Brain microvascular endothelial cell (primary cell): Measurements from ENCODE around the gene GNG13.

ENCODE experiments used
- DNase-seq: peaks from one replicate; pipeline ENCODE4 v3.0.0-alpha.2; 2020
- H3K27ac ChIP-seq: fragments of 250-450 bp; sonication (Bioruptor Pico); 2 replicates; pipeline ENCODE4 v1.5.1; 2020; ENCODE audit warnings: mild to moderate bottlenecking, moderate library complexity
- H3K27me3 ChIP-seq: fragments of 250-450 bp; sonication (Bioruptor Pico); replicated peaks from 2 replicates; pipeline ENCODE4 v1.5.1; 2020; ENCODE audit warnings: mild to moderate bottlenecking
- H3K36me3 ChIP-seq: fragments of 250-450 bp; sonication (Bioruptor Pico); replicated peaks from 2 replicates; pipeline ENCODE4 v1.5.1; 2020; ENCODE audit warnings: mild to moderate bottlenecking
- H3K4me3 ChIP-seq: 2 replicates; pipeline ENCODE4 v1.5.1; 2011; ENCODE audit warnings: low read depth, mild to moderate bottlenecking, control low read depth, low read length, moderate library complexity
- in situ Hi-C: cut with HindIII; loops from 2 replicates; pipeline ENCODE4 v1.10.0; 2017; ENCODE audit warnings: low sequenced_read_pairs, low pct_ligation_motif_present
- TF ChIP-seq, protein P1 (sequence below): IDR thresholded peaks from 2 replicates; pipeline ENCODE4 v1.5.1; 2011; ENCODE audit warnings: low read depth, mild to moderate bottlenecking, moderate library complexity, low read length, control low read depth, inconsistent platforms; ENCODE audit errors: missing control alignments

GNG13 gene

GRCh38 chr16:792221-792995 is 8.1 kb downstream of the GNG13 start:
- Histone ChIP-seq H3K27ac (no peak overlapping the region), H3K4me3 (no peak overlapping the region), H3K36me3 (peaks cover 2% of the 10 kb centered on the region), H3K27me3 (no peaks in the 10 kb centered on the region)
- no peak for DNase-seq
- in situ Hi-C loops: no loop called here
- TF ChIP-seq, protein P1, sequence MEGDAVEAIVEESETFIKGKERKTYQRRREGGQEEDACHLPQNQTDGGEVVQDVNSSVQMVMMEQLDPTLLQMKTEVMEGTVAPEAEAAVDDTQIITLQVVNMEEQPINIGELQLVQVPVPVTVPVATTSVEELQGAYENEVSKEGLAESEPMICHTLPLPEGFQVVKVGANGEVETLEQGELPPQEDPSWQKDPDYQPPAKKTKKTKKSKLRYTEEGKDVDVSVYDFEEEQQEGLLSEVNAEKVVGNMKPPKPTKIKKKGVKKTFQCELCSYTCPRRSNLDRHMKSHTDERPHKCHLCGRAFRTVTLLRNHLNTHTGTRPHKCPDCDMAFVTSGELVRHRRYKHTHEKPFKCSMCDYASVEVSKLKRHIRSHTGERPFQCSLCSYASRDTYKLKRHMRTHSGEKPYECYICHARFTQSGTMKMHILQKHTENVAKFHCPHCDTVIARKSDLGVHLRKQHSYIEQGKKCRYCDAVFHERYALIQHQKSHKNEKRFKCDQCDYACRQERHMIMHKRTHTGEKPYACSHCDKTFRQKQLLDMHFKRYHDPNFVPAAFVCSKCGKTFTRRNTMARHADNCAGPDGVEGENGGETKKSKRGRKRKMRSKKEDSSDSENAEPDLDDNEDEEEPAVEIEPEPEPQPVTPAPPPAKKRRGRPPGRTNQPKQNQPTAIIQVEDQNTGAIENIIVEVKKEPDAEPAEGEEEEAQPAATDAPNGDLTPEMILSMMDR: no peak

- TF ChIP-seq, protein P1: no peak
- Histone ChIP-seq H3K4me3 (no peak overlapping the region), H3K36me3 (peaks cover 7% of the 10 kb centered on the region), H3K27ac (no peak overlapping the region), H3K27me3 (no peaks in the 10 kb centered on the region)
- in situ Hi-C loops: no loop called here
- DNase-seq: no peak
Measured at GRCh38 chr16:791131-791530, 9.4 kb downstream of the GNG13 start.

DNA sequence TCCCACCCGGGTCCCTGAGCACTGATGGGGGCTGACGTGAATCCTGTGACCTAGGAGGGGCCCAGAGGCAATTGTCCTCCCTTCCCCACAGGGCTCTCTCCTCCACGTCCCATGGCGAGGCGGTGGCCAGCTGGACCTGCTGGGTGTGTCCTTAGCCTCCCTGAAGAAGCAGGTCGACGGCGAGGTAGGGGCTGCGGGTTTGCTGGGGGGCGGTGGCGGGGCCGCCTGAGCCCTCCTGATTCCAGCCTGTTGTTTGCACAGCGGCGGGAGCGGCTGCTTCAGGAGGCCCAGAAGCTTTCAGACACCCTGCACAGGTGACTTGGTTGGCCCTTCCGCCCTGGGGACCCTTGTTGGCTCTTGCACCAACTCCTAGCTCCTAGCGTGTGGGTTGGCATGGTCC is 10.4 kb downstream of the GNG13 start:
- in situ Hi-C loops: no loop called here

DNA sequence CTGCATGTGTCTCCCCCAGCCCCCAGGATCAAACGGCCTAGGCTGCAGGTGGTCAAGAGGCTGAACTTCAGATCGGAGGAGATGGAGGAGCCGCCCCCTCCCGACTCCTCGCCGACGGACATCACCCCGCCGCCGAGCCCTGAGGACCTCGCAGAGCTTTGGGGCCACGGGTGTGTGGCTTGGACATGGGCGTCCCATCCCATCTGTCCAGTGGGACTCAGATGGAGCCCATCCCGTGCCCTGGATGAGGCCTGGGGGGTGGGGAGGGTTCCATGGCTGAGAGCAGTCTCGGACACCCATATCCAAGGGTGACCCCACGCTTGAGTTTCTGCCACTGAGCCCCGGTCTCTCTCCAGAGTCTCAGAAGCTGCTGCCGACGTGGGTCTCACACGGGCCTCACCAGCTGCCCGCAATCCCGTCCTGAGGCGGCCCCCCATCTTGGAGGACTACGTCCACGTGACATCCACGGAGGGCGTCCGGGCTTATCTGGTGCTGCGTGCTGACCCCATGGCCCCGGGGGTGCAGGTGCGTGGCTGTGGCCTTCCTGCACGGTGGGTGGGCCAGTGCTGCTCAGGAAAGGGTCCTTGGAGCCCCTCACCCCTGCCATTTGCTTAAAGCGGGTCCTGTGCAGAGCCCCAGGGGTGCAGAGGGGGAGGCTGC is 11.2 kb downstream of the GNG13 start:
- Histone ChIP-seq H3K36me3 (peaks cover 16% of the 10 kb centered on the region), H3K27ac (no peak overlapping the region), H3K27me3 (no peaks in the 10 kb centered on the region), H3K4me3 (peak overlapping the region; percentile 79)
- TF ChIP-seq, protein P1: no peak
- in situ Hi-C loops: no loop called here
- no peak for DNase-seq

More for the DNA sequence above, 10.4 kb downstream of the GNG13 start:
- TF ChIP-seq, protein P1: no peak
- Histone ChIP-seq H3K4me3 (no peak overlapping the region), H3K27me3 (no peaks in the 10 kb centered on the region), H3K27ac (no peak overlapping the region), H3K36me3 (peaks cover 16% of the 10 kb centered on the region)
- no peak for DNase-seq

- TF ChIP-seq, protein P1: no peak
- peak; percentile 83 for DNase-seq
- H3K27ac ChIP-seq: peak within 1 kb of the TSS; percentile 49
- H3K27me3 ChIP-seq: no peaks in the 10 kb centered on the region
- H3K4me3 ChIP-seq: peak within 1 kb of the TSS; percentile 89
- in situ Hi-C loops: no loop called here
- peaks cover 16% of the 10 kb centered on the region for H3K36me3 ChIP-seq
Measured at GRCh38 chr16:788399-789126, 12.0 kb downstream of the GNG13 start, which contains the start of gene CHTF18. Gene CHTF18 (plus strand): TSS chr16:788620. CDS start chr16:788685, 65 bp downstream.
